GM23338 (cell line): Measurements from ENCODE around the gene DUS2.

Source experiments
- CREB1 ChIP-seq: fragments of 250-450 bp; sonication (Bioruptor Pico); IDR thresholded peaks from 2 replicates; pipeline ENCODE4 v1.5.0; 2020; ENCODE audit warnings: low read depth, mild to moderate bottlenecking, moderate library complexity
- CTCF ChIP-seq, 2 experiments: fragments of 200-600 bp in 1 of 2; sonication (generic) in 1 of 2; conservative IDR thresholded peaks; 2 replicates each; pipeline versions ENCODE4 v1.5.1 to v1.6.1; 2016 to 2017; ENCODE audit warnings: antibody characterized with exemption in 2 of 2, low read depth in 2 of 2, mild to moderate bottlenecking in 2 of 2, moderate library complexity in 1 of 2
- EZH2 ChIP-seq: fragments of 200-600 bp; sonication (generic); IDR thresholded peaks from one replicate; pipeline ENCODE4 v1.8.0; 2017; ENCODE audit warnings: antibody characterized with exemption, mild to moderate bottlenecking, low read depth; ENCODE audit not compliant: unreplicated experiment
- EZH2phosphoT487 ChIP-seq: fragments of 200-600 bp; sonication (generic); IDR thresholded peaks from one replicate; pipeline ENCODE4 v1.8.1; 2018; ENCODE audit warnings: antibody characterized with exemption; ENCODE audit not compliant: unreplicated experiment
- JUNB ChIP-seq: IDR thresholded peaks from one replicate; pipeline ENCODE4 v1.6.1; 2016; ENCODE audit warnings: antibody characterized with exemption; ENCODE audit not compliant: unreplicated experiment
- NANOG ChIP-seq: IDR thresholded peaks from 2 replicates; pipeline ENCODE4 v1.6.1; 2016; ENCODE audit warnings: antibody characterized with exemption, borderline replicate concordance
- POLR2AphosphoS5 ChIP-seq: IDR thresholded peaks from 2 replicates; pipeline ENCODE4 v1.6.1; 2016; ENCODE audit warnings: antibody characterized with exemption, low read depth
- ZNF331 ChIP-seq: fragments of 250-450 bp; sonication (Bioruptor Pico); IDR thresholded peaks from 2 replicates; pipeline ENCODE4 v1.5.0; 2020; ENCODE audit warnings: low read depth, mild to moderate bottlenecking, moderate library complexity
- TF ChIP-seq, protein P1 (sequence below): IDR thresholded peaks from 2 replicates; pipeline ENCODE4 v1.6.1; 2016; ENCODE audit warnings: antibody characterized with exemption

- no peak for TF ChIP-seq CTCF (conservative IDR thresholded peaks at IDR 0.05; ENCODE audit: low read depth in 2 of 2)
- TF ChIP-seq JUNB, result no peak
- TF ChIP-seq NANOG, result no peak
- TF ChIP-seq, protein P1, sequence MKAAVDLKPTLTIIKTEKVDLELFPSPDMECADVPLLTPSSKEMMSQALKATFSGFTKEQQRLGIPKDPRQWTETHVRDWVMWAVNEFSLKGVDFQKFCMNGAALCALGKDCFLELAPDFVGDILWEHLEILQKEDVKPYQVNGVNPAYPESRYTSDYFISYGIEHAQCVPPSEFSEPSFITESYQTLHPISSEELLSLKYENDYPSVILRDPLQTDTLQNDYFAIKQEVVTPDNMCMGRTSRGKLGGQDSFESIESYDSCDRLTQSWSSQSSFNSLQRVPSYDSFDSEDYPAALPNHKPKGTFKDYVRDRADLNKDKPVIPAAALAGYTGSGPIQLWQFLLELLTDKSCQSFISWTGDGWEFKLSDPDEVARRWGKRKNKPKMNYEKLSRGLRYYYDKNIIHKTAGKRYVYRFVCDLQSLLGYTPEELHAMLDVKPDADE, result no peak
- TF ChIP-seq ZNF331 (CRISPR knock-in tag), result no peak
- TF ChIP-seq EZH2, result no peak
- no peak for TF ChIP-seq EZH2phosphoT487
- TF ChIP-seq POLR2AphosphoS5, result no peak
- TF ChIP-seq CREB1, result no peak
These were observed 92.8 kb downstream of the DUS2 start for GRCh38 chr16:68115851-68116250.
